ENCODE measurements around the gene BSG.
A peak's percentile ranks its signal among the peaks of the same experiment; 100 is the strongest.

Gene BSG

GRCh38 chr19:555474-555808 is 17.0 kb upstream of the BSG start:
- H4K20me1 ChIP-seq = no peaks in the 10 kb centered on the region
- H3K9ac ChIP-seq = no peak overlapping the region
- no peak overlapping the region for H3K27ac ChIP-seq
- no peak overlapping the region for H3K4me3 ChIP-seq
- no peak for TF ChIP-seq Cebpa-rat (IDR thresholded peaks at IDR 0.05)
- H3K4me1 ChIP-seq = peaks cover 34% of the 10 kb centered on the region
- H3K27me3 ChIP-seq = no peaks in the 10 kb centered on the region
- no peaks in the 10 kb centered on the region for H3K9me3 ChIP-seq
- no peak overlapping the region for H3K4me2 ChIP-seq
- no peaks in the 10 kb centered on the region for H3K36me3 ChIP-seq

- TF ChIP-seq Cebpa-rat (IDR thresholded peaks at IDR 0.05) = no peak
- Histone ChIP-seq H3K27me3 (no peaks in the 10 kb centered on the region), H3K4me2 (no peak overlapping the region), H3K4me1 (peaks cover 34% of the 10 kb centered on the region), H4K20me1 (no peaks in the 10 kb centered on the region), H3K9me3 (peaks cover 7% of the 10 kb centered on the region), H3K9ac (no peak overlapping the region), H3K36me3 (0 out of 2 replicates have a peak, but pooled peaks cover 3% of the 10 kb centered on the region), H3K27ac (no peak overlapping the region), H3K4me3 (no peak overlapping the region)
These were observed 15.6 kb upstream of the BSG start for GRCh38 chr19:556611-557382.

GRCh38 chr19:558770-559439 is 13.5 kb upstream of the BSG start:
- Histone ChIP-seq H3K9ac (peak overlapping the region; percentile 48; the same call in 1 of the 2 replicates), H3K9me3 (peaks cover 25% of the 10 kb centered on the region), H3K27me3 (no peaks in the 10 kb centered on the region), H3K4me2 (peak overlapping the region; percentile 56), H3K4me1 (peaks cover 34% of the 10 kb centered on the region), H4K20me1 (no peaks in the 10 kb centered on the region), H3K4me3 (no peak overlapping the region), H3K27ac (peak overlapping the region; percentile 64; the same call in 1 of the 2 replicates), H3K36me3 (peaks cover 19% of the 10 kb centered on the region)
- no peak for TF ChIP-seq Cebpa-rat (IDR thresholded peaks at IDR 0.05)

GRCh38 chr19:560121-560520 is 12.3 kb upstream of the BSG start:
- Histone ChIP-seq H3K9ac (no peak overlapping the region), H3K4me2 (peak overlapping the region; percentile 56; the same call in 1 of the 2 replicates)
- no peak for TF ChIP-seq Cebpa-rat (IDR thresholded peaks at IDR 0.05)

GRCh38 chr19:566403-566802 is 6.0 kb upstream of the BSG start:
- Histone ChIP-seq H3K4me1 (peaks cover 6% of the 10 kb centered on the region), H3K9me3 (peaks cover 21% of the 10 kb centered on the region), H3K4me3 (no peak overlapping the region), H3K27me3 (no peaks in the 10 kb centered on the region), H3K9ac (no peak overlapping the region), H3K27ac (no peak overlapping the region), H3K36me3 (peaks cover 15% of the 10 kb centered on the region), H3K4me2 (no peak overlapping the region), H4K20me1 (no peaks in the 10 kb centered on the region)
- no peak for TF ChIP-seq Cebpa-rat (IDR thresholded peaks at IDR 0.05)

More at GRCh38 chr19:560121-560520, 12.3 kb upstream of the BSG start:
- Histone ChIP-seq H3K27me3 (no peaks in the 10 kb centered on the region), H3K4me3 (no peak overlapping the region), H4K20me1 (no peaks in the 10 kb centered on the region), H3K36me3 (peaks cover 19% of the 10 kb centered on the region), H3K4me1 (peaks cover 34% of the 10 kb centered on the region), H3K27ac (no peak overlapping the region), H3K9me3 (peaks cover 25% of the 10 kb centered on the region)

- Histone ChIP-seq H3K36me3 (peaks cover 15% of the 10 kb centered on the region), H3K4me1 (peaks cover 10% of the 10 kb centered on the region), H3K27me3 (no peaks in the 10 kb centered on the region), H4K20me1 (no peaks in the 10 kb centered on the region), H3K9me3 (peaks cover 18% of the 10 kb centered on the region), H3K9ac (no peak overlapping the region), H3K4me2 (no peak overlapping the region), H3K4me3 (no peak overlapping the region), H3K27ac (no peak overlapping the region)
- TF ChIP-seq Cebpa-rat (IDR thresholded peaks at IDR 0.05) = no peak
These were observed 5.6 kb upstream of the BSG start for GRCh38 chr19:566844-567243.

GRCh38 chr19:567296-567900 is 5.0 kb upstream of the BSG start:
- Histone ChIP-seq H3K36me3 (peaks cover 10% of the 10 kb centered on the region), H3K4me1 (peaks cover 10% of the 10 kb centered on the region), H3K27me3 (no peaks in the 10 kb centered on the region), H3K9ac (no peak overlapping the region), H4K20me1 (no peaks in the 10 kb centered on the region), H3K9me3 (peaks cover 13% of the 10 kb centered on the region), H3K4me3 (no peak overlapping the region), H3K27ac (no peak overlapping the region), H3K4me2 (no peak overlapping the region)
- no peak for TF ChIP-seq Cebpa-rat (IDR thresholded peaks at IDR 0.05)

- Histone ChIP-seq H3K9me3 (no peaks in the 10 kb centered on the region; the same call in 1 of the 2 replicates), H3K27ac (no peak overlapping the region), H4K20me1 (peaks cover 27% of the 10 kb centered on the region), H3K4me1 (peaks cover 29% of the 10 kb centered on the region), H3K4me3 (no peak overlapping the region), H3K4me2 (no peak overlapping the region), H3K27me3 (no peaks in the 10 kb centered on the region), H3K36me3 (no peaks in the 10 kb centered on the region), H3K9ac (no peak overlapping the region)
- TF ChIP-seq Cebpa-rat (IDR thresholded peaks at IDR 0.05) = no peak
These were observed 2.1 kb upstream of the BSG start for GRCh38 chr19:570251-570686.

GRCh38 chr19:570937-571565 is 1.3 kb upstream of the BSG start:
- H3K27me3 ChIP-seq = no peaks in the 10 kb centered on the region
- peak overlapping the region; percentile 81 for H3K27ac ChIP-seq
- H3K4me2 ChIP-seq = peak overlapping the region; percentile 85
- H3K9ac ChIP-seq = peak overlapping the region; percentile 79
- H3K4me1 ChIP-seq = peaks cover 36% of the 10 kb centered on the region
- peaks cover 35% of the 10 kb centered on the region for H4K20me1 ChIP-seq
- H3K4me3 ChIP-seq = peak overlapping the region; percentile 99
- no peak for TF ChIP-seq Cebpa-rat (IDR thresholded peaks at IDR 0.05)
- H3K36me3 ChIP-seq = peaks cover 2% of the 10 kb centered on the region
- H3K9me3 ChIP-seq = no peaks in the 10 kb centered on the region; the same call in 1 of the 2 replicates

All from BLaER1 (cell line).